SH-SY5Y (cell line): ENCODE data around the gene MARS2.

Experiments used
- GATA2 ChIP-seq: IDR thresholded peaks from 2 replicates; pipeline ENCODE4 v1.6.1; 2011; ENCODE audit warnings: mild to moderate bottlenecking, low read depth, low read length
- GATA3 ChIP-seq: IDR thresholded peaks from 2 replicates; pipeline ENCODE4 v1.6.1; 2011; ENCODE audit warnings: low read depth, mild to moderate bottlenecking, low read length, moderate library complexity

- TF ChIP-seq GATA2 (no peak), GATA3 (no peak)
Observed at GRCh38 chr2:197707316-197708213, 2.4 kb downstream of the MARS2 start.
